ENCODE results near the gene SORCS3.

SORCS3 gene

GRCh38 chr10:105247831-105248499 is 606.9 kb downstream of the SORCS3 start:
- no peak overlapping the region for H3K27ac ChIP-seq
- TF ChIP-seq ZFX (IDR thresholded peaks at IDR 0.05; ENCODE audit: borderline replicate concordance) (no peak), CTCF (IDR thresholded peaks at IDR 0.05) (no peak)

- TF ChIP-seq CTCF (IDR thresholded peaks at IDR 0.05) (no peak), ZFX (IDR thresholded peaks at IDR 0.05; ENCODE audit: borderline replicate concordance) (no peak)
- no peak overlapping the region for H3K27ac ChIP-seq
These were observed 611.8 kb downstream of the SORCS3 start for GRCh38 chr10:105252911-105253310.

GRCh38 chr10:105253515-105254212 is 612.6 kb downstream of the SORCS3 start:
- no peak for TF ChIP-seq CTCF (IDR thresholded peaks at IDR 0.05)
- no peak for TF ChIP-seq ZFX (IDR thresholded peaks at IDR 0.05; ENCODE audit: borderline replicate concordance)
- no peak overlapping the region for H3K27ac ChIP-seq

- TF ChIP-seq ZFX (IDR thresholded peaks at IDR 0.05; ENCODE audit: borderline replicate concordance) (no peak), CTCF (IDR thresholded peaks at IDR 0.05) (no peak)
- H3K27ac ChIP-seq, result no peak overlapping the region
These were observed 617.1 kb downstream of the SORCS3 start for GRCh38 chr10:105258036-105258673.

DNA sequence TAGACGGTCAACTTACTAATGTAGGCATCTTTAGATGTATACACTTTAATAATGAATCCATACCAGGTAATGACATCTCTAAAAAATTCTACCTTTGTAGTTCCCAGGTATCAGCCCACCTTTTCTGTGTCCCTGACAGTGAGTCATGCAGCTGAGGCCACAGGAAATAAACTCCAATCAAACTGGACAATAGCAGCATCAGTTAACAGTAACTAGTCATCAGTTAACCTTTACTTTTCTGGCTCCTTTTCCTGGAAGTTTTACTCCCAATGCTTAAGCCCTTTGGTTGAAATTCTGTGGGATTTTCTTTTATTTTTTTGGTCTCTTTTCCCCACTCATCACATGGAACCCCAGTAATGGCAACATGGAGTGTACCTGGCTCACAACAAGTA is 617.6 kb downstream of the SORCS3 start:
- TF ChIP-seq ZFX (IDR thresholded peaks at IDR 0.05; ENCODE audit: borderline replicate concordance), result no peak
- no peak for TF ChIP-seq CTCF (IDR thresholded peaks at IDR 0.05)

DNA sequence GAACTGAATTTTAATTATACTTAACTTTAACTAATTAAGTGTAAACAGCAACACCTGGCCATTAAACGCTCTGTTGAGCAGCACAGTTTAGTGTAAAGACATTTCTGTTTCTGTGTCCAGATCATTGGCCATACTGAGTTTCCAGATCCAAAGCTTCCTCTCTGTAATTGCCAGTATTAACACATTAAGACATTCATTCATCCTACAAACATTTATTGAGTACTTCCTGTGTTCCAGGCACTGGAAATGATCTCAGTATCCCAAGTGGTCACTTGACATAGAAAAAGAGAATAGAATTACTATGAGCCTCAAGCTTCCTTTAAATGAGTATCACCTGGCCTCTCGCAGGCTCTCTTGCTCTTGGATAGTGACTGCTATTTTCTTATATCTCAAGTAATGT is 618.1 kb downstream of the SORCS3 start:
- TF ChIP-seq ZFX (IDR thresholded peaks at IDR 0.05; ENCODE audit: borderline replicate concordance) (no peak), CTCF (IDR thresholded peaks at IDR 0.05) (no peak)
- no peak overlapping the region for H3K27ac ChIP-seq

More for the DNA sequence above, 617.6 kb downstream of the SORCS3 start:
- no peak overlapping the region for H3K27ac ChIP-seq

DNA sequence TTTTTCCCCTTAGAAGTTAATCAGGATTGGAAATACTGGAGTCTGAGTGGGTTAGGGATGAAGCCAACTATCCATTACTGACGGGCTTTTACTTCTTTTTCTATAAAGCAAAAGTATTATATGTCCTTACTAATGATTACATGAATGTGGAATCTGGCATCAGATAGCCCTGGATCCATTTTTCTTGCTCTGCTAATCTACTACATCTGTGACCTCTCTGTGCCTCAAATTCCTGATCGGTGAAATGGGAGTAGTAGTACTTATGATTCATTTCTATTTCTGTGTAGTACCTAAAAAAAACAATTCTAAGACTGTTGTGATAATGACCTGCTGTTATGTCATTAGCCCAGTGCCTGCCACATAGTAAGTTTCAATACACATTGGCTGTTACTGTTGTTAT is 621.6 kb downstream of the SORCS3 start:
- TF ChIP-seq ZFX (IDR thresholded peaks at IDR 0.05; ENCODE audit: borderline replicate concordance), result no peak
- no peak overlapping the region for H3K27ac ChIP-seq
